Aorta (tissue), 5 donors: ENCODE data around the gene LDHAL6B. TPM values are rescaled to one million over a fixed set of nuclear protein-coding genes. Genes with fewer than 3 reads are reported as not detected.

Experiments
- ATAC-seq: fragments of 200-7000 bp; cut with Tn5 transposase; one replicate; pipeline ENCODE4 v1.9.1; 2022; ENCODE audit warnings: moderate library complexity; ENCODE audit not compliant: low FRiP score
- DNase-seq, 2 donors: peaks; one replicate each; pipeline ENCODE4 v3.0.0-alpha.2; 2020
- H3K27ac ChIP-seq, 2 donors: one replicate each; pipeline ENCODE4 v1.5.1; 2013; ENCODE audit warnings: low read length in 2 of 2, mild to moderate bottlenecking in 2 of 2, moderate library complexity in 2 of 2, control low read depth in 1 of 2, inconsistent platforms in 1 of 2, low read depth in 1 of 2
- H3K27me3 ChIP-seq, 2 donors: one replicate each; pipeline ENCODE4 v1.6.1; 2013; ENCODE audit warnings: control low read depth in 1 of 2, low read length in 1 of 2, mild to moderate bottlenecking in 1 of 2, moderate library complexity in 1 of 2; ENCODE audit not compliant: insufficient read depth in 2 of 2, control insufficient read depth in 1 of 2
- H3K36me3 ChIP-seq, 2 donors: one replicate each; pipeline ENCODE4 v1.6.1; 2013; ENCODE audit warnings: control low read depth in 1 of 2, low read length in 1 of 2, mild to moderate bottlenecking in 1 of 2; ENCODE audit not compliant: insufficient read depth in 2 of 2, control insufficient read depth in 1 of 2
- H3K4me1 ChIP-seq, 2 donors: one replicate each; pipeline ENCODE4 v1.6.1; 2013; ENCODE audit warnings: low read length in 2 of 2, control low read depth in 1 of 2, mild to moderate bottlenecking in 1 of 2, moderate library complexity in 1 of 2; ENCODE audit not compliant: insufficient read depth in 2 of 2, control insufficient read depth in 1 of 2
- H3K4me3 ChIP-seq, 2 donors: one replicate each; pipeline ENCODE4 v1.5.1; 2013; ENCODE audit warnings: low read length in 2 of 2, control low read depth in 1 of 2, mild to moderate bottlenecking in 1 of 2
- H3K9me3 ChIP-seq: one replicate; pipeline ENCODE4 v1.6.1; 2013; ENCODE audit warnings: mild to moderate bottlenecking, low read length; ENCODE audit not compliant: control insufficient read depth
- WGBS, 2 donors: extraction: QIAGEN DNeasy Blood & Tissue Kit; methylation state at CpG; one replicate each; pipeline ENCODE4 v1.1.7; 2013; 5-methylcytosine and 5-hydroxymethylcytosine counted together
- intact Hi-C, 2 donors: fragments of 100-400 bp; cut with DNase I; formaldehyde crosslinking; loops; one replicate each; pipeline versions ENCODE4 v1.14.2 to v1.15.0; 2022
- polyA plus RNA-seq, 2 donors: library from polyadenylated mRNA; stranded (reverse); fragments of 200-250 nt; gene quantifications; one replicate each; pipeline ENCODE4 v1.2.3, GENCODE V29; 2013
- total RNA-seq, 2 donors: library from RNA; stranded (reverse); fragmentation: NEBNext Ultra II Directional; extraction: Animal tissue kit (Norgen Biotek cat#: 25700); gene quantifications; one replicate each; pipeline ENCODE4 v1.2.1, GENCODE V29; 2021
- donor health status: healthy with polysubstance abuse.
- donor health status: Bipolar disorder and iron deficiency.
- donor health status: DM: no; HTN: no; CAD: no.
- donor health status: DM: no; HTN: no; CAD: no.
- donor health status: DM: yes; HTN: yes; CAD: no.

Gene LDHAL6B
- total and polyA plus RNA-seq, 4 donors: not detected

DNA sequence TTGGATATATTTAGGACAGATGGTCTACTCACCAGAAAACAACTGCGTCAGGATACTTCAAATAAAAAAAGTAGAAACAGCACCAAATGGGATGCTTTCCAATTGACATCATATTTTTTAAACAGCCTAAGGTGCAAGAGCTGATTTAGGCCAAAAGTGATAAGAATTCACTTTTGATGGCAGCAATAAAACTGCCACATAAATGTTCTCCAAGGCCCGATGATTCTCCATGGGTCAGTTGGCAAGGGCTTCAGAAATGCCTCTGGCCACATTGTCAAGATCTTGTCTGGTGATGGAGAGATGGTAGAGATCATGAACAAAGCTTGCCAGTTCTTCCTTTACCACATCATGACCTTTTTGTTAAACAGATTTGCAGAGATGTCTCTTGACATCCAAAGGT lies 38.9 kb downstream of the LDHAL6B start:
- Histone ChIP-seq H3K4me1 (no peaks in the 10 kb centered on the region), H3K9me3 (no peaks in the 10 kb centered on the region), H3K27ac (no peak overlapping the region), H3K27me3 (no peaks in the 10 kb centered on the region), H3K36me3 (no peaks in the 10 kb centered on the region), H3K4me3 (no peak overlapping the region)
- DNase-seq (no peak), ATAC-seq (no peak)
- WGBS, 2 donors: 54 to 59% methylated on average over 2 of the region's 2 CpGs
- intact Hi-C loops: loop anchor here (5.0 to 10.0 kb wide), 3 partner anchors 52 to 249 kb away; partner anchors contain the start of gene MYO1E (in 1 of the 2)

DNA sequence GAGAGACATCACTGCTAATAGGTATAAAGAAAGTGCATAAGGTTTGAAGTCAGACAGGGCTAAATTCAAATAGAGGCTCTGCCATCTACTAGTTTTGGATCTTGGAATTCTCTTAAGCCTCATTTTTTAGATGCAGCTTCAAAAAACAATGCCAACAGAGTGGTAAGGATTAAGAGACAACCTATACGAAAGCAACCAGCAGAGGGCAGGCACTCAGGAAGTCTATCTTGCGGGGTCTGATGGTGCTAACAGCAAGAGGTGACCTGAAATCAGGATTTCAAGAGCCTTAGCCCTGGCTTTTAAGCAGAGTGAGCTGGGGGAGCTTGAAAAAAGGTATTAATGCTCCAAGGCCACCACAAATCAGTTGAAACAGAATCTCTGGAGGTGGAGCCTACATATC lies 40.7 kb downstream of the LDHAL6B start:
- Histone ChIP-seq H3K9me3 (no peaks in the 10 kb centered on the region), H3K27ac (no peak overlapping the region), H3K4me1 (no peaks in the 10 kb centered on the region), H3K36me3 (no peaks in the 10 kb centered on the region), H3K4me3 (no peak overlapping the region), H3K27me3 (no peaks in the 10 kb centered on the region)
- DNase-seq (peak in 1 of 2 donors; percentile 64), ATAC-seq (no peak)
- 1 to 12% methylated on average over 2 of the region's 2 CpGs for WGBS, 2 donors
- intact Hi-C loops: loop anchor here (5.0 to 10.0 kb wide), 3 partner anchors 50 to 247 kb away; partner anchors contain the start of gene MYO1E (in 1 of the 2)

- no peaks in the 10 kb centered on the region for H3K9me3 ChIP-seq
- ATAC-seq: no peak
- H3K4me3 ChIP-seq: no peak overlapping the region
- intact Hi-C loops: loop anchor here (5.0 to 10.0 kb wide), 3 partner anchors 47 to 245 kb away; partner anchors contain the start of gene MYO1E (in 2 of the 2)
- H3K36me3 ChIP-seq: no peaks in the 10 kb centered on the region
- H3K4me1 ChIP-seq: no peaks in the 10 kb centered on the region
- H3K27ac ChIP-seq: no peak overlapping the region
- WGBS, 2 donors: 91 to 97% methylated on average over 5 of the region's 5 CpGs
- H3K27me3 ChIP-seq: no peaks in the 10 kb centered on the region
- DNase-seq: no peak
Observed at GRCh38 chr15:59249816-59250215, 43.2 kb downstream of the LDHAL6B start.

DNA sequence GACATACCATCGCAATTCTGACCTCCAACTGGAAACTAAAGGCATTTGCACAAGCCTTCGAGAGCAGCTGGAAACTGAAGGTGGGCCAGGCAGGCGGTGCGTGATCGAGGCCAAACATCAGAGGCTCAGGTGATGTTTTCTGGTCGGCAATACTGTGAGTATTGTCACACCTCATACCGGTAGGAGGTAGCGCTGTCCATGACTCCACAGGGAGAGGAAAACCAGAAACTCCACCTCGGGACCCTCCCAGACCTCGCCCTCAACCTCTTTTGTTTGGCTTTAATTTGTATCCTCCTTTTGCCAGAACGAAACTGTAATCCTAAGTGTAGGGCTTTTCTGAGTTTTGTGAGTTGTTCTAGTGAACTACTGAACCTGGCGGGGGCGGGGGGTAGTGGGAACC lies 43.6 kb downstream of the LDHAL6B start:
- intact Hi-C loops: loop anchor here in 1 of 2 donors (5.0 kb wide), 1 partner anchor 122 kb away; the partner anchor contains the start of gene MYO1E
- WGBS, 2 donors: 92 to 94% methylated on average over 13 of the region's 13 CpGs
- H3K4me1 ChIP-seq: no peaks in the 10 kb centered on the region
- ATAC-seq (no peak), DNase-seq (no peak)
- H3K9me3 ChIP-seq: no peaks in the 10 kb centered on the region
- no peaks in the 10 kb centered on the region for H3K36me3 ChIP-seq
- no peak overlapping the region for H3K4me3 ChIP-seq
- H3K27me3 ChIP-seq: no peaks in the 10 kb centered on the region
- no peak overlapping the region for H3K27ac ChIP-seq

- Histone ChIP-seq H3K27ac (no peak overlapping the region), H3K9me3 (no peaks in the 10 kb centered on the region), H3K27me3 (no peaks in the 10 kb centered on the region), H3K36me3 (peaks cover 0 to 5% of the 10 kb centered on the region in 2 donors), H3K4me3 (no peak overlapping the region), H3K4me1 (no peaks in the 10 kb centered on the region)
- WGBS, 2 donors: 63 to 66% methylated on average over 7 of the region's 7 CpGs
- intact Hi-C loops: loop anchor here in 1 of 2 donors (5.0 kb wide), 1 partner anchor 121 kb away; the partner anchor contains the start of gene MYO1E
- DNase-seq: no peak
- no peak for ATAC-seq
Observed at GRCh38 chr15:59251001-59251845, 44.6 kb downstream of the LDHAL6B start.

DNA sequence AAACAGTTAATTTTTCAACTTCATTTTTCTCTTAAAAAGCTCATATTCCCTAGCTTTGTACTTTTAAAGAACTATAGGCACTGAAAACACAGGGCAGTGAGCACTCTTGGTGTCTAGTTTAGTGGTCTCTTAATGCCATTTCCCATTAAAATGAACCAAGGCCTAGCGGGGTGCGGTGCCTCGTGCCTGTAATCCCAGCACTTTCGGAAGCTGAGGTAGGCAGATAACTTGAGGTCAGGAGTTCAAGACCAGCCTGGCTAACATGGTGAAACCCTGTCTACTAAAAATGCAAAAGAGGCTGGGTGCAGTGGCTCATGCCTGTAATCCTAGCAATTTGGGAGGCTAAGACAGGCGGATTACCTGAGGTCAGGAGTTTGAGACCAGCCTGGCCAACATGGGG lies 45.5 kb downstream of the LDHAL6B start:
- 96 to 100% methylated on average over 5 of the region's 5 CpGs for WGBS, 2 donors
- Histone ChIP-seq H3K4me1 (no peaks in the 10 kb centered on the region), H3K36me3 (peaks cover under 1 to 5% of the 10 kb centered on the region in 2 donors), H3K27ac (no peak overlapping the region), H3K9me3 (no peaks in the 10 kb centered on the region), H3K27me3 (no peaks in the 10 kb centered on the region), H3K4me3 (no peak overlapping the region)
- ATAC-seq (no peak), DNase-seq (no peak)
- intact Hi-C loops: loop anchor here in 1 of 2 donors (5.0 kb wide), 1 partner anchor 120 kb away; the partner anchor contains the start of gene MYO1E

DNA sequence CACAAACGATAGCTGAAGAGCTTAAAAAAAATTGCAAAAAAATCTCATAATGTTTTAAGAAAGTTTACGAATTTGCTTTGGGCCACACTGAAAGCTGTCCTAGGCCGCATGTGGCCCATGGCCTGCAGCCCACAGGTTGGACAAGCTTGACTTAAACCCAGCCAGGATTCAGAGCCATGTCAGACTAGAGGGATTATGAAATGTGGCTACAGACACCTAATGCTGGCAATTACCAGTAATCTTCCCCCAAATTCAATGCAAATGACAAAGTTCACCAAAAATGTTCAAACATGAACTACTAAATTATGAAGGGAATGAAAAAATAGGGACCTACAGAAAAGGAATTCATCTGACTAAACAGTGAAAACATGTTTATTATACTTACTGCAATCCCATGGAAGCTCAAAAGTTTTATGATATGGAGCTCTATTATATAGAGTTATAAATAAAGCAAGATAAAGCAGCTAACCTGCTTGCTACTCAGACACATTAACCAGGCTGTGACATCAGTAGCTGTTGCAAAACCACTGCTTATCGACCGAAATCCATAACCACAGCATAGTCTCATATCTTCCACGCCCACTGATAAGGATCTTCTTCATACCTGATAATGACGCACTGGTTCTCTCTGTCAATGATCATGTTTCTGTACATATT lies 49.2 kb downstream of the LDHAL6B start:
- H3K9me3 ChIP-seq: no peaks in the 10 kb centered on the region
- WGBS, 2 donors: 92% methylated on average over 7 of the region's 7 CpGs
- H3K27ac ChIP-seq: no peak overlapping the region
- no peaks in the 10 kb centered on the region for H3K27me3 ChIP-seq
- no peaks in the 10 kb centered on the region for H3K4me1 ChIP-seq
- no peak overlapping the region for H3K4me3 ChIP-seq
- H3K36me3 ChIP-seq: peaks cover 4 to 5% of the 10 kb centered on the region in 2 donors
- no peak for DNase-seq
- ATAC-seq: no peak
- intact Hi-C loops: no loop called here

DNA sequence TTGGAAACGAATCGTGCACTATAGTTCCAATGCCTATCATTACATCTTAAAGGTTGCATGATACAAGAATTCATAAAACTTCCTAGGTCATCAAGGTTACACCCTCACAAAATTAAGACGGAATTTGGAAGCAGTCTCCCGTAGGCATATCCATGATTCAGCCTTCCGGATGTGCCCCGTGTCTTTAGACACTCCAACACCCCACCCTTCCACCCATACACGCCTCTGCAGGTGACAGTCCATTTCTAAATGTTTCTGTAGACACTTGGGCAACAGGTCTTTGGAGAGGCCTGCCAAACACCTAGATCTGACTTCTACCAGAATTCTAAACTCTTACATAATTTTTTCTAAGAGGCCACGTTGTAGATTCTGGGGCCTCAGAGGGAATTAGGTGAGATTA lies 49.8 kb downstream of the LDHAL6B start:
- Histone ChIP-seq H3K36me3 (peaks cover 4 to 5% of the 10 kb centered on the region in 2 donors), H3K9me3 (no peaks in the 10 kb centered on the region), H3K4me3 (no peak overlapping the region), H3K27me3 (no peaks in the 10 kb centered on the region), H3K4me1 (no peaks in the 10 kb centered on the region), H3K27ac (no peak overlapping the region)
- 82% methylated on average over 8 of the region's 8 CpGs for WGBS, 2 donors
- DNase-seq (no peak), ATAC-seq (no peak)
- intact Hi-C loops: no loop called here
